SK-N-SH (cell line): ENCODE data around the gene VEGFB.

Experiments used
- CTCF ChIP-seq: fragments of 200-600 bp; sonication (generic); IDR thresholded peaks from 2 replicates; pipeline ENCODE4 v1.6.1; 2017; ENCODE audit warnings: antibody characterized with exemption, mild to moderate bottlenecking, moderate library complexity
- JUND ChIP-seq: IDR thresholded peaks from 2 replicates; pipeline ENCODE4 v1.4.0; 2012
- MAX ChIP-seq: IDR thresholded peaks from 2 replicates; pipeline ENCODE4 v1.4.0; 2012; ENCODE audit warnings: low read depth
- POLR2AphosphoS5 ChIP-seq: IDR thresholded peaks from 2 replicates; pipeline ENCODE4 v1.6.1; 2012; ENCODE audit warnings: low read depth, low read length
- SMC3 ChIP-seq: IDR thresholded peaks from 2 replicates; pipeline ENCODE4 v1.6.1; 2012; ENCODE audit warnings: low read depth, low read length, improper control_type of control experiment
- YY1 ChIP-seq: IDR thresholded peaks from 2 replicates; pipeline ENCODE4 v1.4.0; 2012; ENCODE audit warnings: low read depth, mild to moderate bottlenecking

- TF ChIP-seq SMC3 = no peak
- TF ChIP-seq POLR2AphosphoS5 = no peak
- no peak for TF ChIP-seq MAX
- TF ChIP-seq CTCF = no peak
- TF ChIP-seq YY1 = no peak
- no peak for TF ChIP-seq JUND
These were observed 29.5 kb downstream of the VEGFB start for GRCh38 chr11:64263947-64264317.
